IMR-90 (cell line): ENCODE results near the gene STARD10. TPM values are rescaled to one million over a fixed set of nuclear protein-coding genes. Genes with fewer than 3 reads are reported as not detected.

Source experiments
- ATAC-seq: fragments of 200-7000 bp; cut with Tn5 transposase; 2 replicates; pipeline ENCODE4 v1.9.1; 2020; ENCODE audit warnings: low read depth, mild to moderate bottlenecking, moderate library complexity
- BruUV-seq: library from RNA; stranded (reverse); fragments of 400-500 nt; replicated peaks from 2 replicates; lab custom pipeline; 2021; lab: Mats Ljungman, UMichigan
- CTCF ChIA-PET: fragments of 300-600 bp; formaldehyde crosslinking; extraction: SDS; loops from one replicate; lab custom pipeline; 2021; ENCODE audit warnings: antibody characterized with exemption; lab: Yijun Ruan, JAX
- POLR2A ChIA-PET: fragments of 300-600 bp; sonication (Branson Sonifier 250); formaldehyde crosslinking; loops from one replicate; lab custom pipeline; 2022; ENCODE audit warnings: antibody characterized with exemption; ENCODE audit not compliant: unreplicated experiment; lab: Charles Lee
- DNase-seq: peaks from one replicate; pipeline ENCODE4 v3.0.0; 2013
- H2AFZ ChIP-seq: replicated peaks from 2 replicates; pipeline ENCODE3; 2013; ENCODE audit warnings: low read length, mild to moderate bottlenecking; ENCODE audit not compliant: poor library complexity
- H2AK5ac ChIP-seq: 2 replicates; pipeline ENCODE4 v1.6.1; 2013; ENCODE audit warnings: low read depth, low read length, inconsistent platforms
- H2AK9ac ChIP-seq: replicated peaks from 2 replicates; pipeline ENCODE3; 2013; ENCODE audit warnings: mild to moderate bottlenecking, low read depth, low read length, moderate library complexity; ENCODE audit not compliant: poor library complexity
- H2BK120ac ChIP-seq: 2 replicates; pipeline ENCODE4 v1.6.1; 2013; ENCODE audit warnings: low read depth, low read length, inconsistent platforms
- H2BK15ac ChIP-seq: 3 replicates; pipeline ENCODE4 v1.6.1; 2013; ENCODE audit warnings: low read depth, low read length, inconsistent platforms
- H2BK20ac ChIP-seq: 2 replicates; pipeline ENCODE4 v1.6.1; 2013; ENCODE audit warnings: low read depth, mild to moderate bottlenecking, inconsistent platforms, low read length, moderate library complexity
- H2BK5ac ChIP-seq: 2 replicates; pipeline ENCODE4 v1.6.1; 2013; ENCODE audit warnings: mild to moderate bottlenecking, low read depth, low read length, inconsistent platforms; ENCODE audit not compliant: poor library complexity, severe bottlenecking
- H3K14ac ChIP-seq: replicated peaks from 2 replicates; pipeline ENCODE4 v1.6.1; 2013; ENCODE audit warnings: low read depth, low read length, inconsistent platforms
- H3K18ac ChIP-seq: 2 replicates; pipeline ENCODE4 v1.6.1; 2013; ENCODE audit warnings: low read depth, low read length, control low read depth
- H3K23ac ChIP-seq: 2 replicates; pipeline ENCODE4 v1.6.1; 2013; ENCODE audit warnings: low read depth, low read length, inconsistent platforms
- H3K27ac ChIP-seq: 2 replicates; pipeline ENCODE4 v1.5.1; 2013; ENCODE audit warnings: mild to moderate bottlenecking, control low read depth, low read length; ENCODE audit not compliant: insufficient read depth
- H3K27me3 ChIP-seq: 2 replicates; pipeline ENCODE4 v1.6.1; 2013; ENCODE audit warnings: low read length; ENCODE audit not compliant: control insufficient read depth, insufficient read depth
- H3K36me3 ChIP-seq: 2 replicates; pipeline ENCODE4 v1.6.1; 2013; ENCODE audit warnings: low read length, mixed read lengths; ENCODE audit not compliant: control insufficient read depth, insufficient read depth
- H3K4ac ChIP-seq: 2 replicates; pipeline ENCODE4 v1.6.1; 2013; ENCODE audit warnings: low read depth, low read length, inconsistent platforms
- H3K4me1 ChIP-seq: 2 replicates; pipeline ENCODE4 v1.6.1; 2013; ENCODE audit warnings: low read length, mixed read lengths; ENCODE audit not compliant: control insufficient read depth, insufficient read depth
- H3K4me2 ChIP-seq: 2 replicates; pipeline ENCODE4 v1.6.1; 2013; ENCODE audit warnings: low read depth, mild to moderate bottlenecking, control low read depth, low read length, moderate library complexity
- H3K4me3 ChIP-seq: 2 replicates; pipeline ENCODE4 v1.5.1; 2013; ENCODE audit warnings: low read depth, mild to moderate bottlenecking, control low read depth, low read length, moderate library complexity; ENCODE audit not compliant: insufficient read depth
- H3K56ac ChIP-seq: 2 replicates; pipeline ENCODE4 v1.6.1; 2013; ENCODE audit warnings: low read length, inconsistent platforms; ENCODE audit not compliant: insufficient read depth; ENCODE audit errors: extremely low read depth
- H3K79me1 ChIP-seq, 2 experiments: 2 replicates each; pipeline ENCODE4 v1.6.1; 2013; ENCODE audit warnings: low read length in 2 of 2, inconsistent platforms in 1 of 2, low read depth in 1 of 2
- H3K9ac ChIP-seq: 2 replicates; pipeline ENCODE4 v1.6.1; 2013; ENCODE audit warnings: low read depth, low read length, control low read depth
- H3K9me1 ChIP-seq: 2 replicates; pipeline ENCODE4 v1.6.1; 2013; ENCODE audit warnings: low read length, inconsistent platforms; ENCODE audit not compliant: insufficient read depth
- H3K9me3 ChIP-seq: 2 replicates; pipeline ENCODE4 v1.6.1; 2013; ENCODE audit warnings: low read length; ENCODE audit not compliant: control insufficient read depth, insufficient read depth
- H4K20me1 ChIP-seq: 2 replicates; pipeline ENCODE4 v1.6.1; 2013; ENCODE audit warnings: low read length, inconsistent platforms; ENCODE audit not compliant: insufficient read depth
- H4K5ac ChIP-seq: 2 replicates; pipeline ENCODE4 v1.6.1; 2013; ENCODE audit warnings: mild to moderate bottlenecking, low read depth, low read length, control low read depth
- H4K8ac ChIP-seq, 2 experiments: 2 replicates each; pipeline ENCODE4 v1.6.1; 2013; ENCODE audit warnings: low read depth in 2 of 2, low read length in 2 of 2, control low read depth in 1 of 2, inconsistent platforms in 1 of 2
- H4K91ac ChIP-seq: 2 replicates; pipeline ENCODE4 v1.6.1; 2013; ENCODE audit warnings: low read depth, low read length, inconsistent platforms; ENCODE audit not compliant: insufficient read depth
- BHLHE40 ChIP-seq: fragments of 150-350 bp; IDR thresholded peaks from 2 replicates; pipeline ENCODE4 v1.6.1; 2016; ENCODE audit warnings: mild to moderate bottlenecking, low read depth, low read length
- CEBPB ChIP-seq: IDR thresholded peaks from 2 replicates; pipeline ENCODE4 v1.6.1; 2012; ENCODE audit warnings: low read depth, low read length, improper control_type of control experiment
- MAFK ChIP-seq: IDR thresholded peaks from 2 replicates; pipeline ENCODE4 v1.6.1; 2012; ENCODE audit warnings: low read depth, low read length, improper control_type of control experiment
- MAZ ChIP-seq: IDR thresholded peaks from 2 replicates; pipeline ENCODE4 v1.6.1; 2012; ENCODE audit warnings: low read depth, mild to moderate bottlenecking, low read length, improper control_type of control experiment, moderate library complexity, borderline replicate concordance
- MXI1 ChIP-seq: IDR thresholded peaks from 2 replicates; pipeline ENCODE4 v1.6.1; 2012; ENCODE audit warnings: low read depth, mild to moderate bottlenecking, low read length, moderate library complexity, borderline replicate concordance
- NFE2L2 ChIP-seq: fragments of 150-350 bp; IDR thresholded peaks from 2 replicates; pipeline ENCODE4 v1.6.1; 2016; ENCODE audit warnings: low read depth, mild to moderate bottlenecking, low read length
- POLR2A ChIP-seq: IDR thresholded peaks from 2 replicates; pipeline ENCODE4 v1.6.1; 2012; ENCODE audit warnings: mild to moderate bottlenecking, low read depth, low read length
- RAD21 ChIP-seq: IDR thresholded peaks from 2 replicates; pipeline ENCODE4 v1.6.1; 2012; ENCODE audit warnings: low read length, improper control_type of control experiment
- RCOR1 ChIP-seq: IDR thresholded peaks from 2 replicates; pipeline ENCODE4 v1.6.1; 2012; ENCODE audit warnings: mild to moderate bottlenecking, low read length, improper control_type of control experiment; ENCODE audit not compliant: insufficient replicate concordance
- RFX5 ChIP-seq: IDR thresholded peaks from 2 replicates; pipeline ENCODE4 v1.8.0; 2012; ENCODE audit warnings: low read depth, mild to moderate bottlenecking, low read length, moderate library complexity
- SMC3 ChIP-seq: fragments of 150-350 bp; IDR thresholded peaks from 2 replicates; pipeline ENCODE4 v1.6.1; 2016; ENCODE audit warnings: low read depth, mild to moderate bottlenecking, antibody characterized with exemption, low read length, moderate library complexity
- WGBS, 2 experiments: methylation state at CpG; one replicate each; pipeline versions ENCODE4 v1.1.5 to v1.1.7; 2013; ENCODE audit warnings: missing lambda C conversion rate in 2 of 2; ENCODE audit not compliant: insufficient read length in 1 of 2; ENCODE audit errors: extremely low coverage in 2 of 2; 5-methylcytosine and 5-hydroxymethylcytosine counted together
- dilution Hi-C: fragments of 300-500 bp; cut with HindIII; formaldehyde crosslinking; loops from one replicate; pipeline ENCODE4 v1.14.3; 2018; ENCODE audit warnings: low sequenced_read_pairs; ENCODE audit not compliant: unreplicated experiment
- in situ Hi-C: fragments of 300-500 bp; cut with MboI; formaldehyde crosslinking; loops from 3 replicates; pipeline ENCODE4 v1.14.3; 2019; ENCODE audit warnings: low sequenced_read_pairs, inconsistent platforms, mixed read lengths
- intact Hi-C: fragments of 100-400 bp; cut with micrococcal nuclease; formaldehyde crosslinking; loops from 2 replicates; pipeline ENCODE4 v1.10.0; 2022
- polyA plus RNA-seq, 3 experiments: library from polyadenylated mRNA; depleted of rRNA; stranded (reverse); fragments of >200 nt; gene quantifications; 2 replicates each; pipeline ENCODE4 v1.2.3, GENCODE V29; 2012; ENCODE audit warnings: low replicate concordance in 1 of 3
- total RNA-seq: library from RNA; depleted of rRNA; stranded (reverse); fragments of >200 nt; gene quantifications from 2 replicates; pipeline ENCODE4 v1.2.3, GENCODE V29; 2012
- TF ChIP-seq, protein P1 (sequence below): fragments of 150-350 bp; IDR thresholded peaks from 2 replicates; pipeline ENCODE4 v1.6.1; 2017; ENCODE audit warnings: mild to moderate bottlenecking, antibody characterized with exemption, low read length, low read depth
- TF ChIP-seq, protein P2 (sequence below): conservative IDR thresholded peaks from 2 replicates; pipeline ENCODE4 v1.5.1; 2012; ENCODE audit warnings: mild to moderate bottlenecking, low read depth, low read length, improper control_type of control experiment
- TF ChIP-seq, protein P3 (sequence below): fragments of 150-350 bp; IDR thresholded peaks from 2 replicates; pipeline ENCODE4 v1.6.1; 2016; ENCODE audit warnings: low read depth, mild to moderate bottlenecking, low read length, moderate library complexity, borderline replicate concordance

STARD10 gene
- total and polyA plus RNA-seq, 2 of the 4 experiments (the other 2 are of a cell fraction), result 23.8 to 37.4 TPM

DNA sequence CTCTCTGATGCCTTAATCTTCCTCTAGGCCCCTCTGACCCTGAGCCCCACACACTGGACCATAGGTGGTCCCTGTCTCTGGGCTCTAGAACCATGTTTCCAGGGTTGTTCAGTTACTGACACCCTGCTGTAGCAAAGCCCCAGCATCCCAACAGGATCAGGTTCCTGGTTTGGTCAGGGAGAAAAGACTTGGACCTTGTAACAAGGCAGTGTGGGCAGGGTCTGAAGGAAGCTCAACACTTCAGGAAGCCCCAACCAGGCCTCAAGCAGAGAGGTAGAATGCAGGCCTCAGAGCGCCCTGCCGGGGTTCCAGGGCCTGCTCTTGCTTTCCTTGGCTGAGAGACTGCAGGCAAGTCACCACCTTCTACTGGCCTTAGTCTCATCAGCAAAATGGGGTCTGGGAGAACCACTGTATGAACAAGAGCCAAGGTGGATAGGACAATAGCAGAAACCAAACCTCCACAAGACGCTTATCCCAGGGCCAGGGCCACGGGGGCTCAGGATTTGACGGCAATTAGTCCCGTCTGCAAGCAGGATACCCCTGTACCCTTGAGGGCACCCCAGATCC, 46.5 kb downstream of the STARD10 start:
- Histone ChIP-seq H3K23ac (no peak overlapping the region), H2BK120ac (no peak overlapping the region), H3K18ac (no peak overlapping the region), H2AK9ac (peak overlapping the region; percentile 21), H3K9me1 (peaks cover 12% of the 10 kb centered on the region), H3K4ac (no peak overlapping the region), H3K27me3 (no peaks in the 10 kb centered on the region), H4K91ac (no peak overlapping the region), H4K5ac (no peak overlapping the region), H3K4me3 (no peak overlapping the region), H4K20me1 (peaks cover 33% of the 10 kb centered on the region), H3K14ac (no peak overlapping the region), H2BK15ac (no peak overlapping the region), H4K8ac (no peak overlapping the region), H3K56ac (no peak overlapping the region), H3K79me1 (peaks cover 38 to 73% of the 10 kb centered on the region in 2 experiments), H3K27ac (no peak overlapping the region), H2BK5ac (no peak overlapping the region), H3K9ac (no peak overlapping the region), H3K9me3 (no peaks in the 10 kb centered on the region), H2AFZ (no peak overlapping the region), H3K36me3 (0 out of 2 replicates have a peak, but pooled peaks cover 1% of the 10 kb centered on the region), H2AK5ac (no peak overlapping the region), H2BK20ac (no peak overlapping the region), H3K4me2 (no peak overlapping the region), H3K4me1 (peaks cover 4% of the 10 kb centered on the region)
- in situ Hi-C loops, result no loop called here
- POLR2A ChIA-PET, result no interaction called here
- WGBS, 2 experiments, result 95% methylated on average over 4 of the region's 6 CpGs; no CpG with 5 or more reads in 1 of the 2 experiments
- intact Hi-C loops, result no loop called here
- ATAC-seq, result no peak
- dilution Hi-C loops, result no loop called here
- TF ChIP-seq POLR2A (no peak), CEBPB (no peak), MAZ (no peak), RFX5 (no peak), RCOR1 (no peak), MXI1 (no peak), BHLHE40 (no peak), SMC3 (no peak), RAD21 (no peak), NFE2L2 (no peak), MAFK (no peak)
- TF ChIP-seq, protein P1, sequence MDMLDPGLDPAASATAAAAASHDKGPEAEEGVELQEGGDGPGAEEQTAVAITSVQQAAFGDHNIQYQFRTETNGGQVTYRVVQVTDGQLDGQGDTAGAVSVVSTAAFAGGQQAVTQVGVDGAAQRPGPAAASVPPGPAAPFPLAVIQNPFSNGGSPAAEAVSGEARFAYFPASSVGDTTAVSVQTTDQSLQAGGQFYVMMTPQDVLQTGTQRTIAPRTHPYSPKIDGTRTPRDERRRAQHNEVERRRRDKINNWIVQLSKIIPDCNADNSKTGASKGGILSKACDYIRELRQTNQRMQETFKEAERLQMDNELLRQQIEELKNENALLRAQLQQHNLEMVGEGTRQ, result no peak
- TF ChIP-seq, protein P2, sequence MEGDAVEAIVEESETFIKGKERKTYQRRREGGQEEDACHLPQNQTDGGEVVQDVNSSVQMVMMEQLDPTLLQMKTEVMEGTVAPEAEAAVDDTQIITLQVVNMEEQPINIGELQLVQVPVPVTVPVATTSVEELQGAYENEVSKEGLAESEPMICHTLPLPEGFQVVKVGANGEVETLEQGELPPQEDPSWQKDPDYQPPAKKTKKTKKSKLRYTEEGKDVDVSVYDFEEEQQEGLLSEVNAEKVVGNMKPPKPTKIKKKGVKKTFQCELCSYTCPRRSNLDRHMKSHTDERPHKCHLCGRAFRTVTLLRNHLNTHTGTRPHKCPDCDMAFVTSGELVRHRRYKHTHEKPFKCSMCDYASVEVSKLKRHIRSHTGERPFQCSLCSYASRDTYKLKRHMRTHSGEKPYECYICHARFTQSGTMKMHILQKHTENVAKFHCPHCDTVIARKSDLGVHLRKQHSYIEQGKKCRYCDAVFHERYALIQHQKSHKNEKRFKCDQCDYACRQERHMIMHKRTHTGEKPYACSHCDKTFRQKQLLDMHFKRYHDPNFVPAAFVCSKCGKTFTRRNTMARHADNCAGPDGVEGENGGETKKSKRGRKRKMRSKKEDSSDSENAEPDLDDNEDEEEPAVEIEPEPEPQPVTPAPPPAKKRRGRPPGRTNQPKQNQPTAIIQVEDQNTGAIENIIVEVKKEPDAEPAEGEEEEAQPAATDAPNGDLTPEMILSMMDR, result no peak
- TF ChIP-seq, protein P3, sequence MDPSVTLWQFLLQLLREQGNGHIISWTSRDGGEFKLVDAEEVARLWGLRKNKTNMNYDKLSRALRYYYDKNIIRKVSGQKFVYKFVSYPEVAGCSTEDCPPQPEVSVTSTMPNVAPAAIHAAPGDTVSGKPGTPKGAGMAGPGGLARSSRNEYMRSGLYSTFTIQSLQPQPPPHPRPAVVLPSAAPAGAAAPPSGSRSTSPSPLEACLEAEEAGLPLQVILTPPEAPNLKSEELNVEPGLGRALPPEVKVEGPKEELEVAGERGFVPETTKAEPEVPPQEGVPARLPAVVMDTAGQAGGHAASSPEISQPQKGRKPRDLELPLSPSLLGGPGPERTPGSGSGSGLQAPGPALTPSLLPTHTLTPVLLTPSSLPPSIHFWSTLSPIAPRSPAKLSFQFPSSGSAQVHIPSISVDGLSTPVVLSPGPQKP, result no peak
- CTCF ChIA-PET, result interaction anchor here (1.4 kb wide), 1 partner anchor 22 kb away, joined by 5 read pairs; no protein-coding TSS in a partner anchor
- DNase-seq, result no peak
- no TSS peak for BruUV-seq
